GM12878 (cell line): ENCODE results near the gene CALHM3.

ENCODE experiments used
- NFYB ChIP-seq: IDR thresholded peaks from 2 replicates; pipeline ENCODE4 v1.6.1; 2011; ENCODE audit warnings: low read depth, mild to moderate bottlenecking, low read length, improper control_type of control experiment, moderate library complexity; ENCODE audit not compliant: insufficient read depth
- TF ChIP-seq, protein P1 (sequence below): IDR thresholded peaks from 2 replicates; pipeline ENCODE4 v1.6.1; 2011; ENCODE audit warnings: low read depth, mild to moderate bottlenecking, low read length, moderate library complexity, borderline replicate concordance; ENCODE audit errors: extremely low read depth
- TF ChIP-seq, protein P2 (sequence below), 3 experiments: IDR thresholded peaks in 2 of 3; conservative IDR thresholded peaks in 1 of 3; 2 replicates each; pipeline ENCODE4 v1.5.1; 2011; ENCODE audit warnings: low read depth in 3 of 3, low read length in 3 of 3, mild to moderate bottlenecking in 3 of 3, control low read depth in 2 of 3, moderate library complexity in 2 of 3, inconsistent platforms in 1 of 3, mixed read lengths in 1 of 3; ENCODE audit not compliant: control insufficient read depth in 2 of 3, insufficient read depth in 1 of 3; ENCODE audit errors: extremely low read depth in 1 of 3

DNA sequence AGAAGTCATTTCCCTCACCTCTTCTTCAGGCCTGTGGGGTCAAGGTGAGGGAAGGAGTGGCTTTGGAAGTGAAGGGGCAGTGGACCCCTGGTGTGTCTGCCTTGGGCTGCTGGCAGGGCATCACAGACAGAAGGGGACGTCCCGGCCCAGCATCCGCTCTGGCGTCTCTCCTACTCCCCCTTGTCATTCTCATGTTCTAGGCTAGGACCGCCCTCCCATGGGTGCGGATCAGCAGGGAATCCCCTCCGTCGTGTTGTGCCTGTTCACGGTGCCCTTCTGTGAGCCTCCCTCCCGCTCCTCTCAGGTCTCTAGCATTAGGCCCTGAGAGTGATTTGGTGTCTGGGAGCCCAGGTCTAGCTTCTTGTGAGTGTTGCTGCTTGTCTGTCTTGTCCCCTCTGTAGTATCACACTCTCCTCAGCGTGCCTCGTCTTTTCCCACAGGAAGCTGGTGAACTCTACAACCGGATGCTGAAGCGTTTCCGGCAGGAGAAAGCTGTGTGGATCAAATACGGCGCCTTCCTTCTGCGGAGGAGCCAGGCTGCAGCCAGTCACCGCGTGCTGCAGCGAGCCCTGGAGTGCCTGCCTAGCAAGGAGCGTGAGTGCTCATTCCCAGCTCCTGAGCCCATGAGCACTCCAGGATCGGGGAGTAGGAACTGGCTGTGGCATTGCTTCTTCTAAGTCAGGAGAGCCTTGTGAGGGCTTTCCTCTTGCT lies 35.4 kb downstream of the CALHM3 start:
- TF ChIP-seq, protein P1, sequence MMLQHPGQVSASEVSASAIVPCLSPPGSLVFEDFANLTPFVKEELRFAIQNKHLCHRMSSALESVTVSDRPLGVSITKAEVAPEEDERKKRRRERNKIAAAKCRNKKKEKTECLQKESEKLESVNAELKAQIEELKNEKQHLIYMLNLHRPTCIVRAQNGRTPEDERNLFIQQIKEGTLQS = no peak
- TF ChIP-seq, protein P2, sequence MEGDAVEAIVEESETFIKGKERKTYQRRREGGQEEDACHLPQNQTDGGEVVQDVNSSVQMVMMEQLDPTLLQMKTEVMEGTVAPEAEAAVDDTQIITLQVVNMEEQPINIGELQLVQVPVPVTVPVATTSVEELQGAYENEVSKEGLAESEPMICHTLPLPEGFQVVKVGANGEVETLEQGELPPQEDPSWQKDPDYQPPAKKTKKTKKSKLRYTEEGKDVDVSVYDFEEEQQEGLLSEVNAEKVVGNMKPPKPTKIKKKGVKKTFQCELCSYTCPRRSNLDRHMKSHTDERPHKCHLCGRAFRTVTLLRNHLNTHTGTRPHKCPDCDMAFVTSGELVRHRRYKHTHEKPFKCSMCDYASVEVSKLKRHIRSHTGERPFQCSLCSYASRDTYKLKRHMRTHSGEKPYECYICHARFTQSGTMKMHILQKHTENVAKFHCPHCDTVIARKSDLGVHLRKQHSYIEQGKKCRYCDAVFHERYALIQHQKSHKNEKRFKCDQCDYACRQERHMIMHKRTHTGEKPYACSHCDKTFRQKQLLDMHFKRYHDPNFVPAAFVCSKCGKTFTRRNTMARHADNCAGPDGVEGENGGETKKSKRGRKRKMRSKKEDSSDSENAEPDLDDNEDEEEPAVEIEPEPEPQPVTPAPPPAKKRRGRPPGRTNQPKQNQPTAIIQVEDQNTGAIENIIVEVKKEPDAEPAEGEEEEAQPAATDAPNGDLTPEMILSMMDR (IDR thresholded peaks at IDR 0.05 in 2 of 3, conservative IDR thresholded peaks at IDR 0.05 in 1 of 3; ENCODE audit: control insufficient read depth in 2 of 3, extremely low read depth in 1 of 3, insufficient read depth in 1 of 3, low read depth in 3 of 3, low read length in 3 of 3) = no peak
- TF ChIP-seq NFYB = no peak
